Measurements from ENCODE around the gene ADH1C.
"Not testable (repeated sequence)": the region's sequence is repeated elsewhere in the genome, so short reads cannot be mapped to it uniquely, and the experiment has no call there.

The ADH1C gene

DNA sequence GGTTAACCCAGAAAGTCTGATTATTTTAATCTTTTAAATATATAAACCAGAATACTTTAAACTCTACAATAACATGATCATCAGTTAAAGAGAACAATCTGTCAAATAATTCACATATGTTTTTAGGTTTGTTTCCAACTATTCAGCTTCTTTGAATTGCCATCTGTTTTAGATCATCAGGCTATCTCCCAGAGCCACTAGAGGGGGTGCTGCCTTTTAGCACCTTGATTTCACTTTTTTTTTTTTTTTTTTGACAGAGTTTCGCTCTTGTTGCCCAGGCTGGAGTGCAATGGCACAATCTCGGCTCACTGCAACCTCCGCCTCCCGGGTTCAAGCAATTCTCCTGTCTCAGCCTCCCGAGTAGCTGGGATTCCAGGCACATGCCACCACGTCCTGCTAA lies 24.8 kb upstream of the ADH1C start:
- TF ChIP-seq, protein P1, sequence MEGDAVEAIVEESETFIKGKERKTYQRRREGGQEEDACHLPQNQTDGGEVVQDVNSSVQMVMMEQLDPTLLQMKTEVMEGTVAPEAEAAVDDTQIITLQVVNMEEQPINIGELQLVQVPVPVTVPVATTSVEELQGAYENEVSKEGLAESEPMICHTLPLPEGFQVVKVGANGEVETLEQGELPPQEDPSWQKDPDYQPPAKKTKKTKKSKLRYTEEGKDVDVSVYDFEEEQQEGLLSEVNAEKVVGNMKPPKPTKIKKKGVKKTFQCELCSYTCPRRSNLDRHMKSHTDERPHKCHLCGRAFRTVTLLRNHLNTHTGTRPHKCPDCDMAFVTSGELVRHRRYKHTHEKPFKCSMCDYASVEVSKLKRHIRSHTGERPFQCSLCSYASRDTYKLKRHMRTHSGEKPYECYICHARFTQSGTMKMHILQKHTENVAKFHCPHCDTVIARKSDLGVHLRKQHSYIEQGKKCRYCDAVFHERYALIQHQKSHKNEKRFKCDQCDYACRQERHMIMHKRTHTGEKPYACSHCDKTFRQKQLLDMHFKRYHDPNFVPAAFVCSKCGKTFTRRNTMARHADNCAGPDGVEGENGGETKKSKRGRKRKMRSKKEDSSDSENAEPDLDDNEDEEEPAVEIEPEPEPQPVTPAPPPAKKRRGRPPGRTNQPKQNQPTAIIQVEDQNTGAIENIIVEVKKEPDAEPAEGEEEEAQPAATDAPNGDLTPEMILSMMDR (conservative IDR thresholded peaks at IDR 0.05; ENCODE audit: low read depth, low read length), result peak; percentile 67
- DNase-seq (ENCODE audit: low read depth), result peak; percentile 59
- H3K4me3 ChIP-seq (ENCODE audit: low read depth, low read length), result not testable (repeated sequence)

- H3K4me3 ChIP-seq (ENCODE audit: low read depth, low read length); DNase-seq (ENCODE audit: low read depth): not testable (repeated sequence)
Measured at GRCh38 chr4:99372464-99372863, 19.9 kb upstream of the ADH1C start.

DNA sequence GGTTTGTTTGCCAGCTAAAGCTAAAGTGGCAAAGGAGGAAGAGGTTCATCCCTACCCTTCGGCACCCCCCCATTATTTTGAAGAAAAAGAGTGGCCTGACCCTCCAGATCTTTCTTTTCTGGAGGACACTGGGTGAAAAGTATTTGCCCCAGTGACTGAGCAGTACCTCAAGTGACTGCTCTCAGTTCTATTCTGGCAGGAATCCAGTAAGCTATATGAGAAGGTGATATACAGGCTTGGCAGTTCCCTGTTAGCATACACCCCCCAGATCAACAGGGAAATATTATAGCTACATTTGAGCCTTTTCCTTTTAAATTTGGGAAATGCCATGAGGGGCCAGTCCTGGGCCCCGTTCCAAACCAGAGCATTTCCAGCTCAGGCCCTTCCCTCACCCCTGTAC lies 15.3 kb upstream of the ADH1C start:
- DNase-seq (ENCODE audit: low read depth); H3K4me3 ChIP-seq (ENCODE audit: low read depth, low read length): not testable (repeated sequence)

- no peak overlapping the region for H3K4me3 ChIP-seq (ENCODE audit: low read depth, low read length)
- no peak for DNase-seq (ENCODE audit: low read depth)
- TF ChIP-seq, protein P1 (conservative IDR thresholded peaks at IDR 0.05; ENCODE audit: low read depth, low read length), result no peak
Measured at GRCh38 chr4:99366491-99366890, 13.9 kb upstream of the ADH1C start.

- TF ChIP-seq, protein P1 (conservative IDR thresholded peaks at IDR 0.05; ENCODE audit: low read depth, low read length), result no peak
- peak; percentile 4 for DNase-seq (ENCODE audit: low read depth)
Measured at GRCh38 chr4:99362768-99363167, 10.2 kb upstream of the ADH1C start.

DNA sequence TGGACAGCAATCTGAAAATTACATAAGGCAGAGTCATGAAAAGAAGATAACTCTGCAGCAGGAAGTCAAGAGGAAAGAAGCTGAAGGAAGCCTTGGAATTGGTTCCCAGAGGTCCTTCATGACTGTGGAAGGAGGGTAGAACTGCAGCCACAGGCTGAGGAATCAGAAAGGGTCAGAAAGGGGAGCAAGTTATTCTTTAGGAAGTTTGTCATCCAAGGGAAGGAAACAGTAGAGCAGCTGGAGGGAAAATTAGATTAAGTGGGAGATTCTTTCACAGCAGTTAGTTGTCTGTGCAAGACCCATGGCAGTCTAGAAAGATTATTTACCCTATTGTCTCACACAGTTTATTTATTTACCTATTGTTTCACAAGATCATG lies 9.3 kb upstream of the ADH1C start:
- TF ChIP-seq, protein P1 (conservative IDR thresholded peaks at IDR 0.05; ENCODE audit: low read depth, low read length), result no peak
- DNase-seq (ENCODE audit: low read depth), result no peak

More at GRCh38 chr4:99362768-99363167, 10.2 kb upstream of the ADH1C start:
- no peak overlapping the region for H3K4me3 ChIP-seq (ENCODE audit: low read depth, low read length)

GRCh38 chr4:99361268-99361898 lies 8.8 kb upstream of the ADH1C start:
- no peak overlapping the region for H3K4me3 ChIP-seq (ENCODE audit: low read depth, low read length)
- TF ChIP-seq, protein P1 (conservative IDR thresholded peaks at IDR 0.05; ENCODE audit: low read depth, low read length), result no peak
- no peak for DNase-seq (ENCODE audit: low read depth)

More for the DNA sequence above, 9.3 kb upstream of the ADH1C start:
- H3K4me3 ChIP-seq (ENCODE audit: low read depth, low read length), result no peak overlapping the region

DNA sequence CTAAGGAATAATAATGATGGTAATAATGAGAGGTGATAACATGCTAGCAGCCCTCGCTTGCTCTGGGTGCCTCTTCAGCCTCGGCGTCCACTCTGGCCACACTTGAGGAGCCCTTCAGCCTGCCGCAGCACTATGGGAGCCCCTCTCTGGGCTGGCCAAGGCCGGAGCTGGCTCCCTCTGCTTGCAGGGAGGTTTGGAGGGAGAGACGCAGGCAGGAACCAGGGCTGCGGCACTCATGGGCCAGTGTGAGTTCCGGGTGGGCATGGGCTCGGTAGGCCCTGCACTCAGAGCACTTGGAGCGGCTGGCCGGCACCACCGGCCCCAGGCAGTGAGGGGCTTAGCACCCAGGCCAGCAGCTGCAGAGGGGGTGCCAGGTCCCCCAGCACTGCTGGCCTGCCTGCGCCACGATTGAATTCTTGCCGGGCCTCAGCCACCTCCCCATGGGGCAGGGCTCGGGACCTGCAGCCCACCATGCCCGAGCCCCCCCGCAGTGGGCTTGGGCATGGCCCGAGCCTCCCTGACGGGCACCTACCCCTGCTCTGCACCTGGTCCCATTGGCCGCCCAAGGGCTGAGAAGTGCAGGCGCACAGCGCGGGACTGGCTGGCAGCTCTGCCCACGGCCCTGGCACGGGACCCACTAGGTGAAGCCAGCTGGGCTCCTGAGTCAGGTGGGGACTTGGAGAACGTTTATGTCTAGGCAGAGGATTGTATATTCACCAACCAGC lies 7.1 kb upstream of the ADH1C start:
- H3K4me3 ChIP-seq (ENCODE audit: low read depth, low read length), result no peak overlapping the region
- no peak for DNase-seq (ENCODE audit: low read depth)
- TF ChIP-seq, protein P1 (conservative IDR thresholded peaks at IDR 0.05; ENCODE audit: low read depth, low read length), result no peak

All from choroid plexus epithelial cell (primary cell).